CD14-positive monocyte (primary cell): Measurements from ENCODE around the gene KRT38. TPM values are rescaled to one million over a fixed set of nuclear protein-coding genes. Genes with fewer than 3 reads are reported as not detected.

ENCODE experiments used
- DNase-seq, 3 donors: peaks; one replicate each; pipeline ENCODE4 v3.0.0-alpha.2; 2011 to 2022
- H2AFZ ChIP-seq: 2 replicates; pipeline ENCODE4 v1.6.0; 2012; ENCODE audit warnings: mild to moderate bottlenecking, low read depth, low read length, inconsistent platforms; ENCODE audit not compliant: insufficient read depth, poor library complexity, severe bottlenecking
- H3K27ac ChIP-seq, 2 donors: 1 replicate in 1 of 2; 2 replicates in 1 of 2; pipeline ENCODE4 v1.5.1; 2012 to 2013; ENCODE audit warnings: low read length in 2 of 2, control low read depth in 1 of 2, inconsistent platforms in 1 of 2, low read depth in 1 of 2, mild to moderate bottlenecking in 1 of 2
- H3K27me3 ChIP-seq, 2 donors: one replicate each; pipeline versions ENCODE4 v1.6.0 to v1.6.1; 2011 to 2013; ENCODE audit warnings: low read length in 2 of 2; ENCODE audit not compliant: control insufficient read depth in 2 of 2, insufficient read depth in 2 of 2
- H3K36me3 ChIP-seq, 2 donors: replicated peaks in 1 of 2; 1 replicate in 1 of 2; 2 replicates in 1 of 2; pipeline versions ENCODE4 v1.5.1 to v1.6.1; 2012 to 2013; ENCODE audit warnings: low read length in 2 of 2, control low read depth in 1 of 2, inconsistent platforms in 1 of 2, mild to moderate bottlenecking in 1 of 2; ENCODE audit not compliant: insufficient read depth in 2 of 2, control insufficient read depth in 1 of 2
- H3K4me1 ChIP-seq, 2 donors: 1 replicate in 1 of 2; 2 replicates in 1 of 2; pipeline versions ENCODE4 v1.5.1 to v1.6.1; 2012 to 2013; ENCODE audit warnings: low read length in 2 of 2, control low read depth in 1 of 2, inconsistent platforms in 1 of 2, mild to moderate bottlenecking in 1 of 2, moderate library complexity in 1 of 2; ENCODE audit not compliant: insufficient read depth in 2 of 2, control insufficient read depth in 1 of 2
- H3K4me2 ChIP-seq: replicated peaks from 2 replicates; pipeline ENCODE3; 2012; ENCODE audit warnings: low read length, moderate library complexity, mild to moderate bottlenecking; ENCODE audit not compliant: poor library complexity, severe bottlenecking; ENCODE audit errors: extremely low read depth
- H3K4me3 ChIP-seq, 3 experiments: fragments of 200-600 bp in 1 of 3; sonication (generic) in 1 of 3; replicated peaks in 1 of 3; 1 replicate in 2 of 3; 2 replicates in 1 of 3; pipeline ENCODE4 v1.5.1; 2011 to 2013; ENCODE audit warnings: low read length in 3 of 3, mild to moderate bottlenecking in 3 of 3, control low read depth in 2 of 3, low read depth in 2 of 3, inconsistent platforms in 1 of 3, moderate library complexity in 1 of 3
- H3K79me2 ChIP-seq: 2 replicates; pipeline ENCODE4 v1.6.0; 2012; ENCODE audit warnings: mild to moderate bottlenecking, control low read depth, inconsistent platforms, low read length, moderate library complexity; ENCODE audit not compliant: insufficient read depth
- H3K9ac ChIP-seq: 2 replicates; pipeline ENCODE4 v1.6.0; 2017; ENCODE audit warnings: low read length, mild to moderate bottlenecking; ENCODE audit not compliant: insufficient read depth, poor library complexity, severe bottlenecking
- H3K9me3 ChIP-seq, 2 donors: replicated peaks in 1 of 2; 1 replicate in 1 of 2; 2 replicates in 1 of 2; pipeline versions ENCODE4 v1.5.1 to v1.6.1; 2012 to 2013; ENCODE audit warnings: low read length in 2 of 2, control low read depth in 1 of 2; ENCODE audit not compliant: control insufficient read depth in 1 of 2, insufficient read depth in 1 of 2
- H4K20me1 ChIP-seq: 2 replicates; pipeline ENCODE4 v1.6.0; 2012; ENCODE audit warnings: mild to moderate bottlenecking, low read length, control low read depth, moderate library complexity; ENCODE audit not compliant: insufficient read depth
- H3K27ac Mint-ChIP-seq, 7 donors: one replicate each; pipeline ENCODE4 v1.8.0; 2020; ENCODE audit warnings: mild to moderate bottlenecking in 7 of 7, mixed read lengths in 7 of 7, moderate library complexity in 6 of 7, inconsistent platforms in 2 of 7
- H3K27me3 Mint-ChIP-seq, 3 donors: one replicate each; pipeline ENCODE4 v1.8.0; 2021 to 2022; ENCODE audit warnings: low read depth in 3 of 3, mild to moderate bottlenecking in 3 of 3, mixed read lengths in 3 of 3, moderate library complexity in 3 of 3, inconsistent platforms in 1 of 3
- H3K36me3 Mint-ChIP-seq, 2 donors: one replicate each; pipeline ENCODE4 v1.8.0; 2020; ENCODE audit warnings: mixed read lengths in 2 of 2, inconsistent platforms in 1 of 2, mild to moderate bottlenecking in 1 of 2
- H3K4me1 Mint-ChIP-seq: one replicate; pipeline ENCODE4 v1.8.0; 2020; ENCODE audit warnings: mild to moderate bottlenecking, mixed read lengths
- H3K4me3 Mint-ChIP-seq, 2 donors: one replicate each; pipeline ENCODE4 v1.8.0; 2020; ENCODE audit warnings: mild to moderate bottlenecking in 2 of 2, mixed read lengths in 2 of 2, moderate library complexity in 1 of 2
- H3K9me3 Mint-ChIP-seq, 7 donors: one replicate each; pipeline ENCODE4 v1.8.0; 2020 to 2022; ENCODE audit warnings: mixed read lengths in 7 of 7, mild to moderate bottlenecking in 6 of 7, moderate library complexity in 6 of 7, inconsistent platforms in 2 of 7
- WGBS: methylation state at CpG from one replicate; pipeline ENCODE4 v1.1.5; 2013; ENCODE audit warnings: missing lambda C conversion rate; ENCODE audit not compliant: insufficient coverage; 5-methylcytosine and 5-hydroxymethylcytosine counted together
- intact Hi-C, 2 donors: fragments of 100-400 bp; cut with micrococcal nuclease; formaldehyde crosslinking; loops; one replicate each; pipeline versions ENCODE4 v1.15.0 to v1.15.1; 2023
- polyA plus RNA-seq, 3 donors: library from polyadenylated mRNA; depleted of rRNA in 1 of 3; unstranded in 2 of 3; stranded (reverse) in 1 of 3; fragments of 300-500 nt in 2 of 3; fragments of >200 nt in 1 of 3; fragmentation: Illumina TruSeq in 2 of 3; gene quantifications; 1 replicate in 2 of 3; 2 replicates in 1 of 3; pipeline ENCODE4 v1.2.3, GENCODE V29; 2012 to 2021
- TF ChIP-seq, protein P1 (sequence below): fragments of 200-600 bp; IDR thresholded peaks from one replicate; pipeline ENCODE4 v1.8.0; 2022; ENCODE audit warnings: antibody characterized with exemption, mild to moderate bottlenecking

Gene KRT38
- polyA plus RNA-seq, 3 donors = not detected

DNA sequence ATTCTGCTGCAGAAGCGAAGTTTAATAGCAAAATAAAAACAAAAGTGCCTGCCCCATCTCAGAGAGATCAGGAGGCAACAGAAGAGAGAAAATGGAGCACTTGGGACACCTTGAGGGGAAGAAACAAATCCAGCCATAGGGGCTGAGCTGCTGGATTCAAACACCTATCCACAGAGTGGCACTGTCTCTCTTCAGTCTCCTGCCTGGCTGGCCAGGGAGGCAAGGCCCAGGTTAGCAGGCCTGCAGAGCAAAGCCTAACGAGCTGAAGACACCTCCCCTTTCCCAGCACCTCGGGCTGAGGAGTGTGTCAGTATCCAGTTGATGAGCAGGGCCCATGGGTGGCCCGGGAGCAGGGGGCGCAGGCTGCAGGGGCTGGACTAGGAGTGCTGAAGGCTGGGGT lies 34.6 kb downstream of the KRT38 start:
- no peaks in the 10 kb centered on the region for H3K27me3 ChIP-seq
- Mint-ChIP-seq H3K4me3 (no peak overlapping the region), H3K9me3 (no peaks in the 10 kb centered on the region), H3K27ac (no peak overlapping the region), H3K27me3 (peaks cover 2 to 7% (median 6%) of the 10 kb centered on the region in 3 donors), H3K36me3 (no peaks in the 10 kb centered on the region), H3K4me1 (peaks cover 9% of the 10 kb centered on the region)
- no peak overlapping the region for H3K4me2 ChIP-seq
- H4K20me1 ChIP-seq = no peaks in the 10 kb centered on the region
- H3K79me2 ChIP-seq = no peaks in the 10 kb centered on the region
- no peaks in the 10 kb centered on the region for H3K36me3 ChIP-seq
- intact Hi-C loops = no loop called here
- H3K9me3 ChIP-seq = no peaks in the 10 kb centered on the region
- H3K4me3 ChIP-seq = no peak overlapping the region
- TF ChIP-seq, protein P1, sequence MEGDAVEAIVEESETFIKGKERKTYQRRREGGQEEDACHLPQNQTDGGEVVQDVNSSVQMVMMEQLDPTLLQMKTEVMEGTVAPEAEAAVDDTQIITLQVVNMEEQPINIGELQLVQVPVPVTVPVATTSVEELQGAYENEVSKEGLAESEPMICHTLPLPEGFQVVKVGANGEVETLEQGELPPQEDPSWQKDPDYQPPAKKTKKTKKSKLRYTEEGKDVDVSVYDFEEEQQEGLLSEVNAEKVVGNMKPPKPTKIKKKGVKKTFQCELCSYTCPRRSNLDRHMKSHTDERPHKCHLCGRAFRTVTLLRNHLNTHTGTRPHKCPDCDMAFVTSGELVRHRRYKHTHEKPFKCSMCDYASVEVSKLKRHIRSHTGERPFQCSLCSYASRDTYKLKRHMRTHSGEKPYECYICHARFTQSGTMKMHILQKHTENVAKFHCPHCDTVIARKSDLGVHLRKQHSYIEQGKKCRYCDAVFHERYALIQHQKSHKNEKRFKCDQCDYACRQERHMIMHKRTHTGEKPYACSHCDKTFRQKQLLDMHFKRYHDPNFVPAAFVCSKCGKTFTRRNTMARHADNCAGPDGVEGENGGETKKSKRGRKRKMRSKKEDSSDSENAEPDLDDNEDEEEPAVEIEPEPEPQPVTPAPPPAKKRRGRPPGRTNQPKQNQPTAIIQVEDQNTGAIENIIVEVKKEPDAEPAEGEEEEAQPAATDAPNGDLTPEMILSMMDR = no peak
- H2AFZ ChIP-seq = no peak overlapping the region
- WGBS = no CpG with 5 or more reads among the region's 5 CpGs
- DNase-seq = no peak
- peaks cover 0 to 6% of the 10 kb centered on the region in 2 donors for H3K4me1 ChIP-seq
- no peak overlapping the region for H3K9ac ChIP-seq
- no peak overlapping the region for H3K27ac ChIP-seq

DNA sequence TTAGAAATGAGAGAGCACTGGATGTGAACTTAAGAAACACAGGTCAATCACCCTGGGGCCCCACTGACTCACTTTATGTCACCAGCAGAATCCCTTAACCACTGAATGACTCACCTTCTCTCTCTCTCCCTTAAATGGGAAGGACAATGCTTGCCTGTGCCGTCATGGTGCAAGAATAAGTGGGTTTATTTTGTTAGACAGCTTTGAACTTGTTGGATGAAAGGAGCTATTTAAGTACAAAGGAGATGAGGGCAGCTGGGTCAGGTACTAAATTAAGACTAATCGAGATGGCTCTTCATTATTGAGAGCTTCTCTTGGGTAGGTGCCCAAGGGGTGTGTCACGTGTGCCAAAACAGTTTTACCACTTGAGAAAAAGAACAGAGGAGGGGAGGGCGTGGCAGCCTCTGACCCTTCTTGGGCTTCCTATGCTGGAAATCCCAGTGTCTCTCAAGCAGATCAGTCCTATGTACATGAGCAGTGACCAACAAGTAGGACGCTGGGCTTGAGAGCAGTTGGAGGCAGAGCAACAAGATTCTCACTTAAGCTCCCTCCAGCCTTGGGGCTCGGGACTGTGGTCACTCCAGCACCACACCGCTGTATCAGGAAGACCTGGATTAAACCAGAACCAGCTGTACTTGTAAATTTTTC lies 36.6 kb downstream of the KRT38 start:
- Histone ChIP-seq H3K36me3 (no peaks in the 10 kb centered on the region), H3K27ac (no peak overlapping the region), H3K9ac (no peak overlapping the region), H3K79me2 (no peaks in the 10 kb centered on the region), H3K9me3 (no peaks in the 10 kb centered on the region), H3K4me3 (no peak overlapping the region), H3K4me1 (peaks cover 0 to 6% of the 10 kb centered on the region in 2 donors), H4K20me1 (no peaks in the 10 kb centered on the region), H3K4me2 (no peak overlapping the region), H3K27me3 (no peaks in the 10 kb centered on the region), H2AFZ (no peak overlapping the region)
- WGBS = 75% methylated on average over 5 of the region's 7 CpGs
- Mint-ChIP-seq H3K4me3 (no peak overlapping the region), H3K9me3 (no peaks in the 10 kb centered on the region), H3K27me3 (peaks cover 3 to 8% (median 6%) of the 10 kb centered on the region in 3 donors), H3K4me1 (peaks cover 9% of the 10 kb centered on the region), H3K27ac (peak overlapping the region in 2 of 7 donors; percentile 1 to 82), H3K36me3 (no peaks in the 10 kb centered on the region)
- TF ChIP-seq, protein P1 = no peak
- intact Hi-C loops = no loop called here
- peak; percentile 17 to 66 (median 24) for DNase-seq
